BLaER1 (cell line): ENCODE measurements around the gene FAHD1.

Experiments
- H3K27ac ChIP-seq: shearing (Covaris generic); formaldehyde crosslinking; 2 replicates; pipeline ENCODE4 v1.8.1; 2022
- H3K27me3 ChIP-seq: shearing (Covaris generic); formaldehyde crosslinking; 2 replicates; pipeline ENCODE4 v1.8.1; 2022
- H3K36me3 ChIP-seq: shearing (Covaris generic); formaldehyde crosslinking; 2 replicates; pipeline ENCODE4 v1.8.1; 2022
- H3K4me1 ChIP-seq: shearing (Covaris generic); formaldehyde crosslinking; 2 replicates; pipeline ENCODE4 v1.8.1; 2022
- H3K4me2 ChIP-seq: shearing (Covaris generic); formaldehyde crosslinking; 2 replicates; pipeline ENCODE4 v1.8.1; 2022
- H3K4me3 ChIP-seq: shearing (Covaris generic); formaldehyde crosslinking; 2 replicates; pipeline ENCODE4 v1.8.1; 2022
- H3K9ac ChIP-seq: shearing (Covaris generic); formaldehyde crosslinking; 2 replicates; pipeline ENCODE4 v1.8.1; 2022
- H3K9me3 ChIP-seq: shearing (Covaris generic); formaldehyde crosslinking; 2 replicates; pipeline ENCODE4 v1.8.1; 2022
- H4K20me1 ChIP-seq: shearing (Covaris generic); formaldehyde crosslinking; 2 replicates; pipeline ENCODE4 v1.8.1; 2022
- Cebpa-rat ChIP-seq: shearing (Covaris generic); IDR thresholded peaks from 2 replicates; pipeline ENCODE4 v1.8.1; 2022

Gene FAHD1

GRCh38 chr16:1878256-1878655, 51.2 kb downstream of the FAHD1 start:
- Histone ChIP-seq H3K9ac (no peak overlapping the region), H3K27ac (no peak overlapping the region), H3K4me2 (no peak overlapping the region), H3K36me3 (no peaks in the 10 kb centered on the region), H3K4me1 (no peaks in the 10 kb centered on the region), H3K9me3 (no peaks in the 10 kb centered on the region), H3K27me3 (no peaks in the 10 kb centered on the region), H4K20me1 (no peaks in the 10 kb centered on the region), H3K4me3 (no peak overlapping the region)
- no peak for TF ChIP-seq Cebpa-rat
